GM18951 (cell line): Measurements from ENCODE around the gene WDR20.

Experiments
- POLR2A ChIP-seq: IDR thresholded peaks from 4 replicates; pipeline ENCODE4 v1.6.1; 2011; ENCODE audit warnings: mild to moderate bottlenecking; ENCODE audit not compliant: insufficient read length, insufficient read depth; ENCODE audit errors: extremely low read depth
- in situ Hi-C: fragments of 300-500 bp; cut with MboI; formaldehyde crosslinking; loops from one replicate; pipeline ENCODE4 v1.12.0; 2022; ENCODE audit warnings: low sequenced_read_pairs, mixed read lengths, inconsistent platforms; ENCODE audit not compliant: unreplicated experiment

The WDR20 gene

DNA sequence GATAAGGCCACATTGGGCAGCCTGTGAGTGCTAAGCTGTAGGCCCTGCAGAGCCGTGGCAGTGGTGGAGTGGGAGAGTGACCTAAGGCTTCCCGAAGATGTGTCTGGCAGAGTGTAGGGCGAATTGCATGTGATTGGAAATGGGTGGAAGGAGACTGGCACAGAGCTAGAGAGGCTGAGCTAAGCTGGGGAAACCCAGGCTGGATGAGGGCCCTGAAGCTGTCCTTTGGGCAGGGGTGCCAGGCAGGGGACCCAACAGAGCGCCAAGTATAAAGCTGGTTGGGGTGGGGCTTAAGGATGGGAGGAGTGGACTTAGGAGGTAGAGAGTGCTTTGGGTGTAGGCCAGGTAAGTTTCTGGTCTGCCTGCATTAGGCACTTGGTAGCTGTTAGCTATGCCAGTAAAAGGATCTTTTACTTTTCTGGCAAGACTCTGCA lies 47.9 kb downstream of the WDR20 start:
- in situ Hi-C loops = no loop called here
- no peak for TF ChIP-seq POLR2A

DNA sequence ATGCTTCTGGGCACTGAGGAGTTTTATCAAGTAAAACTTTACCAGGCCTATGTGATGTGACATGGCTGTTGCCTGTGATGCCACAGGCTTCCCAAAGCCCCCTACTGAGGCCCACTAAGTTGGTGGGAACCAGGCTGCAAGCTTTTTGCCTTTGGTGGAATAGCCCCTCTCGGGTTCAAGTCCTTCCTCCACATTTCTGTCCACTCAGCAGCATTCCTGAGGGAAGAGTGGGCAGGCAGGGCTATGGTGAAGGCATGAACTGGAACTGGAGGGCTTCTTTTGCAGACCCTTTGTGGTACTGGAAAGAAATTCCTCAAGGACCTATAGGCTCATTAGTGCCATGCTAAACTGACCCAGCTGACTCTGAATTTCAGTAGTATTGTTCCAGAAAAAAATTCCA lies 48.5 kb downstream of the WDR20 start:
- no peak for TF ChIP-seq POLR2A
- in situ Hi-C loops = no loop called here

DNA sequence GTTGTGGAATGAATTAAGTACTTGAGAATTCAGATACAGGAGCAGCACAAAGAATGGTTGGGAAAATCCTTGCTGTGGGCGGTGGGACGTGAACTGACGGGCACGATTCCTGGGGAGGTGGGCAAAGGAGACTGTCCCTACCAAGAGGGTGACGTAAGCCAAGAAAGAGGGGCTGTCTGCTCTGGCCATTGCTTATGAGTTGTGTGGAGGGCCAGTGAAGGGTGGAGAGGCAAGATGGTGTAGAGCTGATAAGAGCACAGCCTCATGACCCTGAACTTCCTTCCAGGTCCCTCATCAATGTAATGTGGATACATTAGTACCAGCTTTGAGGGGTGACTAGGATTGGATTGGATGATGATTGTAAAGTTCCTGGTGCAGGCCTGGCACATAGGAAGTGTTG lies 50.2 kb downstream of the WDR20 start:
- in situ Hi-C loops = no loop called here
- TF ChIP-seq POLR2A = no peak

DNA sequence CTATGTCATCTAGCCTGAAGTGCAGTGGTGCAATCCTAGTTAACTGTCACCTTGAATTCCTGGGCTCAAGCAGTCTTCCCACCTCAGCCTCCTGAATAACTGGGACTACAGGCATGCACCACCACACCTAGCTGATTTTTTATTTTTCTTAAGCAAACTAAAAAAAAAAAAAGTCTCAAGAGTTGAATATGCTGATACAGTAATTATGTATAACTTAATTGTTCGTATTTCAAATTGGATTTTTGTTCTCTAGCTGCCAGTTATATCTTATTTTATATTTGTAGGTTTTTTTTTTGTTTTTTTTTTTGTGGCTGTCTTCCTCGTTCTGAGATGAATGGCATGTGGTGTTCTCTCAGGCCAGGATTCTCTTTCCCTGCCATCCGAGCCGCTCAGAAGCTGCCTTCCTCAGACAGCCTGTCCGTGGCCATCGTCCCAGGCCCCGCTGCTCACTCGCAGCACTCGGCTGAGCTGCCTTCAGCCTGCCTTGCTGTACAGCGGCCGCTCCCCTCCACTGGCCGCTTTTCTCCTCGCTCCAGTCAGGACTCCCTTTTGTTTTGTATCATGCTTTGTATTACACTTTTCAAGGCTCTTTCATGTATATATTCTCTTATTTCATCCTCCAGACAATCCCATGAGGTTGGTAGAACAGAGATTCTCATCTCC lies 53.3 kb downstream of the WDR20 start:
- no peak for TF ChIP-seq POLR2A
- in situ Hi-C loops = no loop called here

DNA sequence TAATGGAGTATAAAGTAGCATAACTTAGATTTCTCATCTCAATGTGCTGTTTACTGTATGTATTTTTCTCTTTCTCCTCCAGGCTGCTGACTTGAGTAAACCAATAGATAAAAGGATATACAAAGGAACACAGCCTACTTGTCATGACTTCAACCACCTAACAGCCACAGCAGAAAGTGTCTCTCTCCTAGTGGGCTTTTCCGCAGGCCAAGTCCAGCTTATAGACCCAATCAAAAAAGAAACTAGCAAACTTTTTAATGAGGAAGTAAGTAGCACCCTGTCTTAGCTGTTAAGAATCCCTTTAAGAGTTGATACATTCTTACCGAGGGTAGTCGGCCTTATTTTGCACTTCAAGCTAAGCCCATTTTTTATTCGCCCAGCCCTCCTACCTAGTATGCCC lies 55.2 kb downstream of the WDR20 start:
- in situ Hi-C loops = no loop called here
- no peak for TF ChIP-seq POLR2A

DNA sequence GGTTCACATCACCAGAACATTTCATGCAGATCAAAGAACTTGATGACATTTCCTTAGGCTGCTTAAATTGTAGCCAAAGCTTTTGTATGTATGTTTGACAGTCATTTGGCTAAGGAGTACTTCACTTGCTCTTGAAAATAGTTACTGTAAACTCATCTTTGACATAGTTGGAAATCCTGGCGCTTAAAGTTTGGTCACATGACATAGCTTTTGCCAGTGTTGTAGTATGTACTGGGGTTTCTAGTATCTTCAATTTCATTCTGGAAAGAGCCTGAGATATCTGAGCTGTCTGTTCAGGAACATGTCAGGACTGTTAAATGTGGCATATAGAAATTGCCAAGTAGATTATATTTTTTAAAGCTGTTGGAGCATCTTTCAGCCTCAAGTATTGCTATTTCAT lies 55.7 kb downstream of the WDR20 start:
- in situ Hi-C loops = no loop called here
- no peak for TF ChIP-seq POLR2A

DNA sequence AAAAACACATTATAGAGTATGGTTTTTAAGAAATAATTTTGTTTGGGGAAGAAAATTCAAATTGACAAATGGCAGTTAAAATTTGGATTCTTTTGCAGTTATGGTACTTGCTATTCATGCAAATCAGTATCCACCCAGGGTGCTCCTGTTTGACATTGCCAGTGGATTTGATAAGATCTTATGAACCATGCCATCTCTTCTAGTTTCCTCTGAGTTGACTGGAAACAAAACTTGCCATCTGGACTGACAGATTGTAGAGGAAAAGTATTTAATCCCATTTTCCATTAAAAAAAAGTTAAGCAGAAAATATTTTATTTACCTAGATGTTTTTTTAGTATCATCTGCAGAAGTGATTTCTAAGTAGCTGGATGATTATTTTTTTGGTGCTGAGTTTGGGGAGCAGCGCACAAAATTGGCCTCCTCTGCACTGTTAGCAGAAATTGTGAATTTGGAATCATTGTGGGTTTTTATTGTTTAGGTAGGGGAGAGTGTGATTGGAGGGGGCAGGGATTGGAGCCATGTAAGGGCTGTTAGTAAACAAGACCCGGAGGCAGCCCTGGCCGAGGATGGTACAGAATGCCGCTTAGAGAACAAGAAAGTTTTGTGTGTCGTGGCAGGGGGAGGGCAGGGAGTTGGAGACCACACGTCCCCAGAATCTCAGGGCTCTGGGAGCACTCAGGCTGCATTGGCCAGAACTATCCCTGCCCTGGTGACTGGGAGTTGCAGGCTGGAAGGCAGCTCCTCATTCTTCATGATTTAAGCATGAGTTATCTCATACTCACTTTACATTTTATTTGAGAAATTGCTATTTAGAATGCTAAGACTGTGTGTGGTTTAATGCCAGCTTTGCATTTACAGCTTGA lies 56.6 kb downstream of the WDR20 start:
- in situ Hi-C loops = no loop called here

DNA sequence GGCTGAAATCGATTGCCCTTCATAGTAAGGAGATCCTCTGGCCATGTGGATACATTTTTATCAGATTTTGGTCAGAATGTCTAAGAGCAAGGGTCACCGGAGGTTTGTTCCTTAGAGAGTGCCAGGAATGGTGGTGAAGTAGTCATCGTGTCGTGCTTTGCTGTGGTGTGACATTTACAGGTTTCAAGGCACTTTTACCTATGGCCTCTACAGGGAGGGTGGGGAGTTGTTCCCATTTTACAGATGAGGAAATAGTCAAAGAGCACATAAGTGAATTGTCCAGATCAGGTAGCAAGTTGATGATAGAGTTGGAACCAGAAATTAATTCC lies 57.2 kb downstream of the WDR20 start:
- in situ Hi-C loops = no loop called here
- TF ChIP-seq POLR2A = no peak

More for the DNA sequence above, 56.6 kb downstream of the WDR20 start:
- no peak for TF ChIP-seq POLR2A

DNA sequence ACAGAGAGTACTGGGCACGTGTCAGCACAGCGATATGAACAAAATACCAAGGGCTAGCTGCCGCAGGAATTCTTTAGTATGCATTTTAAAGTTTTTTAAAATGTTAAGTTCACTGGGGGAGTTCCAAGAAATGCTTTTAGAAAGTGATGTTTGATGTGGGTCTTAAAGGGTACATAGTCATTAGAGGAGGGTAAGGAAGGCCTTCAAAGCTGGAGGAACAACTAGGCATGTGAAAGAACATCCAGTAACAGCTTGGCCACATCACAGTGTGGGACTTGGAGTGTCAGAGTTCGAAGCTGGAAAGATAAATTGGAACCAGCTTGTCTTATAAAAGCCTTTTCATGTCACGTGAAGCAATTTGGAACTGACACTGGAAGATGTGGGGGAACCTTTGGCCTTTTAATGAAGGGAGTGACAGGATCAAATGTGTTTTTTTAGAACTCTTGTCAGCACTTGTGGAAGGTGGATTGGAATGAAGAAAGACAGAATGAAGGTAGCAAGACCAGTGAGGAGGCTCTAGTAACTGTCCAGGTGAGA lies 57.7 kb downstream of the WDR20 start:
- no peak for TF ChIP-seq POLR2A
- in situ Hi-C loops = no loop called here

DNA sequence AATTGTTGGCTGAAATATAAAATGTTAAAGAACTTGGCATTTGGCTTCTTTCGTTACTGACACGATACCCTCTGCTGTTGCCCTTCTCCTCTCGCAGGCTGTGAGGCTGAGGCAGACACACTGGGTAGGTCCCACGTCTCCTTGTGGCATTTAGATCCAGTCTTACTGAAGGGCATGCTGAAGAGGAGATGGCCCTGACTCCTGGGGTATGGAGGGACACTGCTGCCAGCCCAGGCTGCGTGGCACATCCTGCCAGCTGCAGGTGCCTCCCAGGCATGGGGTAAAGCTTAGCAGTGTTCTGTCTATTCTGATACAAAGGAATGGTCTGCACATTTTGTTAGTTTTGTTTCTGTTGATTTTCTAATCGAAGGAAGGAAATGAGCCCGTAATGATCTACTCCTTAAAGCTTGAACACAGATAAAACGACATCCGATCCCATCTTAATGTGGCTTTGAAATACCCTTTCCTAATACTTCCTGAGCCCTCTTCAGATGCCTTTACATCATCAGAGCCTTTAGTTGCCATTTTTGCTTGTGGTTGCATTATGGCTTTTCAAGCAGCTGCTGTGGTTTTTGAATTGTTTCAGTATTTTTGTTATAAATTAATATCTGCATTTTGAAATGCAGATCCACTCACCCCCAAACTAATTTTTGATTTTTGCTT lies 61.1 kb downstream of the WDR20 start:
- in situ Hi-C loops = no loop called here
- no peak for TF ChIP-seq POLR2A

DNA sequence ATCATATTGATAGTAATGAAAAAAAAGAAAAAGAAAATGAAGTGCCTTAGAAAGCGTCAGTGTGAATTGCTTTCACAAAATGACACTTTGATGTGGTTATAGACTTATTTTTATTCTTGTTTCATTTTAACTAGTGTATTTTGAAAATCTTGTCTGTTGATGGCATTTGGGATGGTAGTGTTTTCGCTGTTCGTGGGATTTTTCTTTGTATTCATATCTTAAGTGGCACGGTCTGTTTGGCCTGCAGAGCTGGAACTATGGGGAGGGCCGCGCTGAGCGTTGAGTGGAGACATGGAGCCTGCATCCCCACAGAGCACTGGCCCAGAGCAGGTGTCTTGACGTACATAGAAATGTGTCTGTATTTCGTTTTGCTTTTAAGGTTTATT lies 61.6 kb downstream of the WDR20 start:
- TF ChIP-seq POLR2A = no peak
- in situ Hi-C loops = no loop called here

DNA sequence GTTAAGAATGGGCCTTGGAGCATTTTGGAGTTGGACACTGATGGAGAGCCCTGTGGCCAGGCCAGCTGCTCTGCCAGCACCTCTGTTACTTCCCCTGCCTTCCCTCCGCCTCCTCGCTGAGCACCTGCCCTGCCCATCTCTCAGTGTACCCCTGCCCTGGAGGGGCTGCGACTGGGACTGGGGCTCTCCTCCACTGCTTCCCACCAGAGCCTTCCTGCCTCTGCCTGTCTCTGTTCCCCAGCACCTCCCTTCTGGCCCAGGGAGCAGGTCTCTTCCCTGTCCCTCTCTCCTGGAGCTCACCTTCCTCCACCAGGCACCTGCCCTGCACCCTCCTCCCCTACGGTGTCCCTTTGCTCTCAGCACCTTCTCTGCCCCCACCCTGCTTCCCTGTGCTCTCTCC lies 62.1 kb downstream of the WDR20 start:
- in situ Hi-C loops = no loop called here
- TF ChIP-seq POLR2A = no peak

DNA sequence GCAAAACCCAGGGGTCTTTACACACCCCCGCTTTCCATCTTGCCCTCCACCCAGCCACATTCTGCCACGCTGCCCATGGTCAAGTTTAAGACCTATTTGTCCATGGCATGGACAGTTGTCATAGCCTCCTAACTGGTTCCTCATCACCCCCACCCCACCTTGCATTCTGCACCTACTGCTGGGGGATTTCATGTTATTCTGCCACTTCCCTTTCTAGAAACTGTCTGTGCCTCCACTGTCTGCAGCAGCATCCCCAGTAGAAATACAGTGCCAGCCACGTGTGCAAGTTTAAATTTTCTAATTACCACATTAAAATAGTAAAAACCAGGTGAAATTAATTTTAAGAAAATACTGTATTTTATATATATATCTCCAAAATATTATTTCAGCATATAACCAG lies 63.2 kb downstream of the WDR20 start:
- no peak for TF ChIP-seq POLR2A
- in situ Hi-C loops = no loop called here
